SJCRH30 (cell line): Measurements from ENCODE around the gene MTNR1B. TPM values are rescaled to one million over a fixed set of nuclear protein-coding genes. Genes with fewer than 3 reads are reported as not detected.

Experiments
- DNase-seq, 2 experiments: peaks; one replicate each; pipeline ENCODE4 v3.0.0-alpha.2; 2015 to 2020
- H3K27ac ChIP-seq: fragments of 250-450 bp; sonication (Bioruptor Pico); 2 replicates; pipeline ENCODE4 v1.5.1; 2020; ENCODE audit warnings: mild to moderate bottlenecking, moderate library complexity
- H3K27me3 ChIP-seq: fragments of 250-450 bp; sonication (Bioruptor Pico); 2 replicates; pipeline ENCODE4 v1.5.1; 2020; ENCODE audit warnings: mild to moderate bottlenecking, moderate library complexity
- H3K36me3 ChIP-seq: fragments of 250-450 bp; sonication (Bioruptor Pico); 2 replicates; pipeline ENCODE4 v1.5.1; 2020; ENCODE audit warnings: mild to moderate bottlenecking, moderate library complexity
- H3K4me1 ChIP-seq: fragments of 250-450 bp; sonication (Bioruptor Pico); 2 replicates; pipeline ENCODE4 v1.5.1; 2020; ENCODE audit warnings: mild to moderate bottlenecking, moderate library complexity
- H3K4me3 ChIP-seq: fragments of 250-450 bp; sonication (Bioruptor Pico); 2 replicates; pipeline ENCODE4 v1.5.1; 2020; ENCODE audit warnings: mild to moderate bottlenecking, moderate library complexity
- H3K9me3 ChIP-seq: fragments of 250-450 bp; sonication (Bioruptor Pico); replicated peaks from 2 replicates; pipeline ENCODE4 v1.5.1; 2020; ENCODE audit warnings: mild to moderate bottlenecking, moderate library complexity
- total RNA-seq: library from RNA; depleted of rRNA; stranded (reverse); fragments of >200 nt; shearing (Covaris generic); gene quantifications from 2 replicates; pipeline ENCODE4 v1.2.3, GENCODE V29; 2014; rRNA removed

MTNR1B gene
- not detected in 2 replicates for total RNA-seq

DNA sequence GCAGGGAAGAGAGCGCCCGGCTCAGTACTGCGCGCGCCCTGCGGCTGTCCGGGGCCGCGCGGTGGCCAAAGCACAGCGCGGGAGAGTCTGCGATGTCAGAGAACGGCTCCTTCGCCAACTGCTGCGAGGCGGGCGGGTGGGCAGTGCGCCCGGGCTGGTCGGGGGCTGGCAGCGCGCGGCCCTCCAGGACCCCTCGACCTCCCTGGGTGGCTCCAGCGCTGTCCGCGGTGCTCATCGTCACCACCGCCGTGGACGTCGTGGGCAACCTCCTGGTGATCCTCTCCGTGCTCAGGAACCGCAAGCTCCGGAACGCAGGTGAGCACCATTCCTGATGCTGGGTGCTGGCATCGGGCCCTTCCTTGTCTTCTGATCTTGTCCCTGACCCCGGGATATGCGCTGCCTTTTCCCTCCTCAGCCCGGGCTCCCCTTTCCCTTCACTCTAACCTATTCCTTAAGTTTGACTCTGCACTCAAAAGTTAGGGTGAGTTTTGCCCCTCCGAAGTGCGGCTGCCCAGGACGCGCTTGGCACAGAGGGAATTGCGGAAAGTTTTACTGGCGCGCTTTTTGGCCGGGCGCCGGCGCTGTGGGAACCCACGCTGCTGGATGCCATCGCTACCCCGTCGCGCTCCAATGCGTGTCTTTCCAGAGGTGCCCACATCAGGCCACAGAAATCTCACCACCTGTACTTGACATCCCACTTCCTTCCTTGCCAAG, at the start of gene MTNR1B:
Gene MTNR1B (plus strand): TSS at position 18 of the 714 bp plus-strand sequence. CDS start 75 bp downstream, at position 93.
- Histone ChIP-seq H3K4me1 (no peaks in the 10 kb centered on the region), H3K27ac (no peak within 1 kb of the TSS), H3K4me3 (no peak within 1 kb of the TSS), H3K36me3 (no peaks in the 10 kb centered on the region), H3K9me3 (no peaks in the 10 kb centered on the region), H3K27me3 (no peaks in the 10 kb centered on the region)
- DNase-seq, result no peak

DNA sequence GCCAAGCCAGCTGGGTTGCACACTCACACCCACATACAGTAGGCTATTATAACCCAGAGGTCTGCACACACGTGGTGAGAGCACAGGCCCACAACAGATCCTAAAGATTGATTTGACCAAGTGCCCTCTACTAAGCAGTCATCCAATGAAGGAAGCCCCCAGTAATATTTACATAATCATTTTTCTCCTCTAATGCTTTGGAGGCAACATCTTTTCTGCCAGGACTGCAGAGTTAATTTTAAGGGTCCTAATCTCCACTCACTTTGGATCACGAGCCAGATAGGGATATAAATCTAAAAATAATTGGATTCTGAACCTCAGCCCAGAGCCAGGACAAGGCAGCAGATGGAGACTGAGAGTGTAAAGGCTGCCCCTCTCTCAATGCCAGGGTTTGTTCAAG, 49.1 kb upstream of the MTNR1B start:
- Histone ChIP-seq H3K9me3 (no peaks in the 10 kb centered on the region), H3K4me3 (no peak overlapping the region), H3K27ac (no peak overlapping the region), H3K4me1 (no peaks in the 10 kb centered on the region), H3K27me3 (no peaks in the 10 kb centered on the region), H3K36me3 (no peaks in the 10 kb centered on the region)
- no peak for DNase-seq

DNA sequence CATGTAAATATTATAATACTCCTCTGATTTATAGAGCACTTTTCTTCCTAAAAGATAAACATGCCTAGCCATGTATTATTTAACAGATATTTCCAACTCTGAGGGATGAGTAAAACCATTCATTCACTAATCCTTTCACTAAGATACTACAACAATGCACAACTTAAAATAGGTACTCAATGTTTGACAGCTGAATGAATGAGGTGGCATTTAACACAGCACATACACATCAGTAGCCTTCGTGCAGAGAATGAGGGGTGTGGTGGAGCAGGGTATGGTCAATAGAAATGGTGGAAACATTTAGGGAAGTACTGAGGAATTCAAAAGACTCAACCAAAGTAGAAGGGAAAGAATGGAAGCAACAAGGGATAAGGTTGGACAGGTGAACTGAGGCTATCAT, 46.7 kb upstream of the MTNR1B start:
- Histone ChIP-seq H3K4me1 (no peaks in the 10 kb centered on the region), H3K4me3 (no peak overlapping the region), H3K27ac (no peak overlapping the region), H3K9me3 (no peaks in the 10 kb centered on the region), H3K36me3 (no peaks in the 10 kb centered on the region), H3K27me3 (no peaks in the 10 kb centered on the region)
- DNase-seq, result no peak

DNA sequence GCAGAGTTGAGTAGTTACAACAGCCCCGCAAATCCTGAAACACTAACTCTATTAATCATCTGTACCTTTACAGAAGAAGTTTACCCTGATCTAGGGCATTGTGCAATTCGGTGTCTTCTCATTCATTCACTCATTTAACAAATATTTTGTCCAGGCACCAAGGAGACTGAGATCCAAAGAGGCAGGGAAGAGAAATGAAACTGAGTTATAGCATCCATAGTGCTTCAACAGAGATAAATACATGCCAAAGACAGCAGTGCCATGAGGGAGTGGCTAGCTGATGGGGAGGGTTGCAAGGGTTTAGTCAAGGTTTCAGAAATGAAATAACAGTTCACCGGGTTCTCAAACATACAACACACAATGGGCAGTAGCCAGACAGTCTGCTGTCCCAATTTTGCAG, 40.2 kb upstream of the MTNR1B start:
- Histone ChIP-seq H3K36me3 (no peaks in the 10 kb centered on the region), H3K4me3 (no peak overlapping the region), H3K4me1 (no peaks in the 10 kb centered on the region), H3K27me3 (no peaks in the 10 kb centered on the region), H3K27ac (no peak overlapping the region), H3K9me3 (no peaks in the 10 kb centered on the region)
- DNase-seq, result no peak

DNA sequence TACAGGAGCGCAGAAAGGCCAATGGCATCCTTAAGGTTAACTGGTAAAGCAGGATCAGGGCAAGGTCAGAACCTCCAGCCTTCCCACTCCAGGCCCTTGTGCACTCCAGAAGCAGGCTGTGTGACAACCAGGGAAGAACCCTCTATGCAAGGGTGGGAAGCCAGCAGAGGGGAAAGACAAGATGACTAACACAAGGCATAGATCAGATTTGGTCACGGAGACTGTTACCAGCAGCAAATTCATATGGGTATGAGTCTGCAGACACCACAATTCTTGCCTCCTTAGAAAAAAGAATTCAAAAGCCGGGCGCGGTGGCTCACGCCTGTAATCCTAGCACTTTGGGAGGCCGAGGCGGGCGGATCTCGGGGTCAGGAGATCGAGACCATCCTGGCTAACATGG, 39.8 kb upstream of the MTNR1B start:
- Histone ChIP-seq H3K27ac (no peak overlapping the region), H3K4me3 (no peak overlapping the region), H3K4me1 (no peaks in the 10 kb centered on the region), H3K27me3 (no peaks in the 10 kb centered on the region), H3K9me3 (no peaks in the 10 kb centered on the region), H3K36me3 (no peaks in the 10 kb centered on the region)
- no peak for DNase-seq

DNA sequence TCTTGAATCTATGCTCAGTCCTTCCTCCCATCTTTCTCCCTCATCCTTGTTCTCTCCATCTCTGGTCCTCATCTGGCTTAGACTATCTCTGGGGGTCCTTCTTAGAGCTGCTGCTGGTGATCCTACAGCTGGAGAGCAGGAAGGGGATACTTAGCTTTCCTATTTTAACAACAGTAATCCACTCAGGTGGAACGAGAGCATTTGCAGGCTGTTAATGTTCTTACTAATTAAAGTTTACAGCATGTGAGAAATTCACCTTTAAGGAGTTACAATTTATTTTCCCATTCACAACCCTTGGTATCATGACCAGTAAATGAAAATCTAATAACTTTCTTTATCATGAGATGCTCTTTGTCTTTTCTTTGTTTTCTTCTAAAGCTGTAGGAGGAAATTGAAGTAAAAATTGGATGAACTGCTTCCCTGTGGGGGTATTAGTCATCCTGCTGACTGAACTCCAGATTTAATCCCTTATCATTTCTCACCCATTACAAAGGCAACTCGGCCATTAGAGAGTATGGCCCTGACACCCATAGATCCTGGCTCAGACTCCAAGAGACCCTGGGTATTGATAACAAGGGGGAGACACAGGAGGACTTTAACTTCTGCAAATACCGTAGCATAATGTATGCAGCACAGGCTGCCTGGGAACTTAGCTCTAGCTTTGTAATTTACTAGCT, 37.6 kb upstream of the MTNR1B start:
- Histone ChIP-seq H3K9me3 (no peaks in the 10 kb centered on the region), H3K4me3 (no peak overlapping the region), H3K36me3 (no peaks in the 10 kb centered on the region), H3K27me3 (no peaks in the 10 kb centered on the region), H3K4me1 (no peaks in the 10 kb centered on the region), H3K27ac (no peak overlapping the region)
- DNase-seq, result no peak

DNA sequence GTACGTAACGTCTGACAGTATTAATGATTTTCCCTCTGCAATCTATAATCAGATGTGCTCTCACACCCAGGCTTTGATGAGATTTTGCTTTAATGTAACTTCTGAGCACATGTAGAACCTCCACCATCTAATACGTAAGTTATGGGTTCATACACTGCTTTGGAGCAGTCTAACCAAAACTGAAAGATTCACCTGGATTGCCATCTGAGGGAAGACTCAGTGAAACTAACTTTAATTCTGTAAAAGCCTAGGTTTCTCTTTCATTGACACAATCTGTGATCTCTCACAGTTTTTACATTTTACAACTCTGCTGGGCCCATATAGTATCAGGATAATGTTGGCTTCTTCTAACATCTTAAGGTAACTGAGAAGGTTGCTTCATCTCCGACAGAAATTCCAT, 30.1 kb upstream of the MTNR1B start:
- Histone ChIP-seq H3K36me3 (no peaks in the 10 kb centered on the region), H3K27me3 (no peaks in the 10 kb centered on the region), H3K4me3 (no peak overlapping the region), H3K9me3 (no peaks in the 10 kb centered on the region), H3K27ac (no peak overlapping the region), H3K4me1 (no peaks in the 10 kb centered on the region)
- DNase-seq, result no peak

DNA sequence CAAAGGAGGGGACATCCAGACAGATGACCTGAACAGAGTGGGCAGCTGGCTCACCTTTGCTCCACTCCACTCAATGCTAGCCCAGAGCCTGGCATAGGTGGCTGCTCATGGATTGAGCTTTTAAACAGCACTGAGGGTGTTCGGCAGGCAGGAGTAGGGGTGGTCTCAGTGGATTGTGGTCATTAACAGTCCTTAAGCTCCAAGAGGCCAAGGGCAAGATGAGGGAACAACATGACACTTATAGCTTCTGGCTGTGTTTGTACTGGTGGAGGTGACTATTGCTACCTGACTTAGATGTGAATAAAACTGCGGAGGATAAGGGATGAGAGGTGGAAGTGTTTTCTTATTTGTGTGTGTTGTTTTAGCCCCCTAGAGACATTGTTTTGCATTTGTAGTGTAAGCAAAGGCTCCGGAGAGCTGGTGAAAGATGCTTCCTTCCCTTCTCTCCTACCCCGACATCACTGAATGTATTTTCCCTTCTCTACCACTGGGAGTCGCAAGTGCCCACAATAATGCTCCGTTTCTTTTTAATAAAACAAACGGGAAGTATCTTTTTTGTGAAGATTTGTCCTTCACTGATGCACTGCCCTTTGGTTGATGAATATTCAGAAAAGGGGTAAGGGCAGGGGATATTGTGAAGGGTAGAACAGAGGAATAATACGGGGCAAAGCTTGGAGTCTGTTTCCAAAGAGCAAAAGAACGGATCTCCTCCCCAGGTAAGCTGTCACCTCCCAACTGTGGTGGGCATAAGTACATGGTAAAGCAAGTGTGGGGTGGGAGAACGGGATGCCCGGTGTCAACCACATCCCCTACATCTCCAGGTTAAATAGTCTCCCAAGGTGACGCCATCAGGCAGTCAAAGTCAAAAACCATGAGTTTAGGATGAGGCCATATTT, 27.5 kb upstream of the MTNR1B start:
- DNase-seq, result peak in 1 of 2 experiments; percentile 34
- H3K27ac ChIP-seq, result no peak overlapping the region
- H3K4me1 ChIP-seq, result no peaks in the 10 kb centered on the region
- H3K27me3 ChIP-seq, result no peaks in the 10 kb centered on the region
- H3K4me3 ChIP-seq, result no peak overlapping the region
- no peaks in the 10 kb centered on the region for H3K36me3 ChIP-seq
- H3K9me3 ChIP-seq, result no peaks in the 10 kb centered on the region

DNA sequence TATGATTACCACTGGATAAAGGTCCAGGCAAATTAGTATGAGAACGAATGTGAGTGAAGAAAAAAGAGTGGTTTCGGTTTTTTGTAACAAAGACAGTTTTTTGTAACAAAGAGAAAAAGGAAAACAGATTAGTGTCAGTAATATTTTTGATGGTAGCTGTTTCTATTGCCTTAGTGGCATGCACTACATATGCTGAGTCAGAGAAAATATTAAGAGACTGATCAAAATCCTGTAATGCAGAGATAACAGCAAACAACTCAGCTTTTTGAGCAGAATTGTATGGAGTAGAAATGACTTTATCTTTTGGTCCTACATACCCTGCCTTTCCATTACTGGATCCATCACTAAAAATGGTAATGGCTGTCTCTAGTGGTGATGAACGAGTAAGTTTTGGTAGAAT, 22.7 kb upstream of the MTNR1B start:
- no peaks in the 10 kb centered on the region for H3K36me3 ChIP-seq
- H3K27ac ChIP-seq, result no peak overlapping the region
- no peak for DNase-seq
- H3K27me3 ChIP-seq, result no peaks in the 10 kb centered on the region
- no peaks in the 10 kb centered on the region for H3K9me3 ChIP-seq
- no peak overlapping the region for H3K4me3 ChIP-seq
- H3K4me1 ChIP-seq, result no peaks in the 10 kb centered on the region

DNA sequence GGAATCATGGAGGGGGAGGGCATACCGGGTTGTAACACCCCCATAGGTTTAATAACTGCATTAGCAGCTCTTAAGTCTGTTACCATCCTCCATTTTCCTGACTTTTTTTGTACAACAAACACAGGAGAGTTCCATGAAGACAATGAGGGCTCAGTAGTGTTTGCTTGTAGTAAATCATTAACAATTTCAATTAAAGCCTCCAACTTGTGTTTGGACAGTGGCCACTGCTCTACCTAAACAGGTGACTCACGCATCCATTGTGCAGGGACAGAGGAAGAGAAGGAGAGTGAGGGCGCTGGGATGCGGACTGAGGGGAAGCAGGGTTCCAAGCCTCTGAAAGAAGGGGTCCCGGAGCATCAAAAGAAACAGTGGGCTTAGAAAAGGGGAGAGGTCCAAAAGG, 21.3 kb upstream of the MTNR1B start:
- Histone ChIP-seq H3K4me3 (no peak overlapping the region), H3K27ac (no peak overlapping the region), H3K27me3 (no peaks in the 10 kb centered on the region), H3K4me1 (no peaks in the 10 kb centered on the region), H3K9me3 (no peaks in the 10 kb centered on the region), H3K36me3 (no peaks in the 10 kb centered on the region)
- no peak for DNase-seq

DNA sequence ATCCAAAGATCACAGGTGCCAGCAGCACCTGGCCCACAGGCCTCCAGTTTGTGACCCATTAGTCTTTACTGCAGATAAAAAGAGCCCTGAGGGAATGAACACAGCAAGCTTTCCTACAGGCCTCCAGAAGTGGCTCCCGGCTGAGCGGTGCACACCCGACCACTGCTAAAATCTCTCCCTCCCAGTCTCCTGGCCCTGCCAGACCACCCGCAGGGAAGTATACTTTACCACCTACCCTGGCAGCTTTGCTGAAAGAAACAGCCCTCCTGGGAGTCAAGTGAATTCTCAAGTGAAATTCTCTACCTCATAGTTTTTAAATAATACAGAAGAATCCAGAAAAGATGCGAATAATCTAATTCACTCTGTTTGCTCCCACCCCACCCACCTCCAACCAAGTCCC, 15.4 kb upstream of the MTNR1B start:
- no peaks in the 10 kb centered on the region for H3K4me1 ChIP-seq
- H3K9me3 ChIP-seq, result no peaks in the 10 kb centered on the region
- peak in 1 of 2 experiments; percentile 10 for DNase-seq
- H3K36me3 ChIP-seq, result no peaks in the 10 kb centered on the region
- H3K27me3 ChIP-seq, result no peaks in the 10 kb centered on the region
- H3K4me3 ChIP-seq, result no peak overlapping the region
- no peak overlapping the region for H3K27ac ChIP-seq

DNA sequence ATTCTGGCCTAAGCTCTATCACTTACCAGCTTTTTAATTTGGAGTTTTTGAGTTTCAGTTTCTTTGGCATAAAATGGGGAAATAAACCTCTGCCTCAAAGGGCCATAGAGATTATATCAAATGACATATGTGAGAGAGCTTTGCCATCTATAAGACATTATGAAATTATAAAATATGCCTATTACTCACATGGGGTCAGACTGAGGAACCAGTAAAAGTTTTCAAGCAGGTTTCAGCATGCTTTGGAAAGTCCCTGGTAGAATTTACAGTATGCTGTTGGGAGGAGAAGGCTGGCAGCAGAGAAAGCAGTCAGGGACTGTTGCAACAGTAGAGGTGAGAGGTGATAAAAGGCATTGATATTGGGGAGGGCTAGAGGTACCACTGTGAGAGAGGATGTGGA, 13.6 kb upstream of the MTNR1B start:
- no peak for DNase-seq
- Histone ChIP-seq H3K9me3 (no peaks in the 10 kb centered on the region), H3K27ac (no peak overlapping the region), H3K36me3 (no peaks in the 10 kb centered on the region), H3K4me1 (no peaks in the 10 kb centered on the region), H3K4me3 (no peak overlapping the region), H3K27me3 (no peaks in the 10 kb centered on the region)

DNA sequence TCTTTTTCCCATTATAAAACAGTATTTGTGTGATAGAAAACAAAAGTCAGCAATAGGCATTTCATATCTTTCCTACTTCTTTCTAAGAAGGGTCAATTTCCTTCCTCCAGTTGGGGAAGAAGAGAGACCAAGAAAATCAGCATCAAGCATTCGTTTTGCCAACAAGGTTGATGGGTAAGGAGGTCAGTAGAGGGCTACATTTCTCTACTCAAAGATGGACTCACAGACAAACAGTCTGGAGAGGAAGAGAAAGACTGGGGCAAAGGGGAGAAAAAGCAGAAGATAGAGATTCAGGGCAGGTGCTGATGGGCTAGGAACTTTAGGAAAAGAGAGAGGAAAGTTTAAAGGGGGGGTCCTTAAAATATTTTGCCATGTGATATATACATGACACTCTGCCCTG, 8.6 kb upstream of the MTNR1B start:
- no peaks in the 10 kb centered on the region for H3K27me3 ChIP-seq
- H3K27ac ChIP-seq, result no peak overlapping the region
- H3K9me3 ChIP-seq, result no peaks in the 10 kb centered on the region
- DNase-seq, result no peak
- H3K4me1 ChIP-seq, result no peaks in the 10 kb centered on the region
- no peaks in the 10 kb centered on the region for H3K36me3 ChIP-seq
- no peak overlapping the region for H3K4me3 ChIP-seq

DNA sequence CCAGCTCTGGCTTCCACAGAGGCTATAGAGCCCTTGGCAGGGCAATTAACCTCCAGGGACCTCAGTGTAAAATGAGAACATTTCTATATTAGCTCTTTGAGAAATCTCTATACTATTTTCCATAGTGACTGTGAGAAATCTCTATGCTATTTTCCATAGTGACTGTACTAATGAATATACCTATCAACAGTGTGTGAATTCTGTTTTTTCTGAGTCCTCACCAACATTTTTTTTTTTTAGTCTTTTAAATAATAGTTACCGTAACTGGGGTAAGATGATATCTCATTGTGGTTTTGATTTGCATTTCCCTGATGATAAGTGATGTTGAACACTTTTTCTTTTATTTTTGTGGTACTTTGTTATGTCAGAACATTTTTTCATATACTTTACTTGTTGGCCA, 7.0 kb upstream of the MTNR1B start:
- Histone ChIP-seq H3K27me3 (no peaks in the 10 kb centered on the region), H3K9me3 (no peaks in the 10 kb centered on the region), H3K27ac (no peak overlapping the region), H3K4me1 (no peaks in the 10 kb centered on the region), H3K4me3 (no peak overlapping the region), H3K36me3 (no peaks in the 10 kb centered on the region)
- DNase-seq, result no peak

DNA sequence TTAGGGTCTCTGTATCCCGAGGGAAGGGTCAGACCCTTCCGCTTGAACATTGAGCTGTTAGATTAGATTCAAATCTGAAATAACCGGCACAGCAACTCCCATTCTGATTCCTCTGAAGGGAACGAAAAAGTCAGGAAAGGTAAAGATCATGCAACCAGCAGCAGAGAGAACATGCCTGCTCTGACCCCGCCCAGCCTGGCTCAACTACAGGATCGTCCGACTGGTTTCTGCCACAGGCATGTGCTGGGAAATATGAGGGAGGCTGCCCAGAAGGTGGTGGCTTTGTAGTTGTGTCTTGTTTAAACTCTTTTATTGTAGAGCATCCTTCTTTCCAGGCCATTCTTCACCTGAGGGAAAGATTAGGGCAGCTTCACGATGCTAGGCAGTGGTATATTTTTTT, 5.0 kb upstream of the MTNR1B start:
- Histone ChIP-seq H3K27me3 (no peaks in the 10 kb centered on the region), H3K27ac (no peak overlapping the region), H3K4me3 (no peak overlapping the region), H3K36me3 (no peaks in the 10 kb centered on the region), H3K9me3 (no peaks in the 10 kb centered on the region), H3K4me1 (no peaks in the 10 kb centered on the region)
- no peak for DNase-seq
